Daoy (cell line): ENCODE measurements around the gene NIFK. TPM values are rescaled to one million over a fixed set of nuclear protein-coding genes. Genes with fewer than 3 reads are reported as not detected.
"Not testable (repeated sequence)": the region's sequence is repeated elsewhere in the genome, so short reads cannot be mapped to it uniquely, and the experiment has no call there.

Source experiments
- DNase-seq: peaks from one replicate; pipeline ENCODE4 v3.0.0-alpha.2; 2015; ENCODE audit warnings: low read depth
- total RNA-seq: library from RNA; depleted of rRNA; stranded (reverse); fragments of >200 nt; shearing (Covaris generic); gene quantifications from 2 replicates; pipeline ENCODE4 v1.2.3, GENCODE V29; 2014; rRNA removed

Gene NIFK
- total RNA-seq, 1 experiment from 2014 or later: 158 TPM

- no peak for DNase-seq
Observed at GRCh38 chr2:121695171-121695451, 41.6 kb downstream of the NIFK start.

- DNase-seq: peak; percentile 52
Observed at GRCh38 chr2:121694398-121695170, 42.1 kb downstream of the NIFK start.

GRCh38 chr2:121690572-121690971 lies 46.1 kb downstream of the NIFK start:
- DNase-seq: not testable (repeated sequence)

- DNase-seq: peak; percentile 13
Observed at GRCh38 chr2:121690095-121690494, 46.6 kb downstream of the NIFK start.

- DNase-seq: no peak
Observed at GRCh38 chr2:121689356-121689755, 47.3 kb downstream of the NIFK start.

GRCh38 chr2:121688820-121689219 lies 47.9 kb downstream of the NIFK start:
- DNase-seq: no peak

- no peak for DNase-seq
Observed at GRCh38 chr2:121686902-121687301, 49.8 kb downstream of the NIFK start.

GRCh38 chr2:121686218-121686617 lies 50.5 kb downstream of the NIFK start:
- DNase-seq: no peak

GRCh38 chr2:121682396-121683298 lies 54.0 kb downstream of the NIFK start:
- DNase-seq: no peak

- no peak for DNase-seq
Observed at GRCh38 chr2:121677855-121678254, 58.8 kb downstream of the NIFK start.

Other genes with a start within 250 kb of the NIFK start
- under 0.01 TPM in 1 of 2 replicates, not detected in the other for gene RNU4ATAC, start 206.0 kb downstream of the NIFK start, total RNA-seq
- 13.6 and 21.2 TPM in 2 replicates for gene CLASP1, start 87.4 kb downstream of the NIFK start, total RNA-seq
- 99.0 and 106 TPM in 2 replicates for gene TSN, start 18.8 kb upstream of the NIFK start, total RNA-seq